ENCODE data around the gene SBNO2.

The SBNO2 gene

DNA sequence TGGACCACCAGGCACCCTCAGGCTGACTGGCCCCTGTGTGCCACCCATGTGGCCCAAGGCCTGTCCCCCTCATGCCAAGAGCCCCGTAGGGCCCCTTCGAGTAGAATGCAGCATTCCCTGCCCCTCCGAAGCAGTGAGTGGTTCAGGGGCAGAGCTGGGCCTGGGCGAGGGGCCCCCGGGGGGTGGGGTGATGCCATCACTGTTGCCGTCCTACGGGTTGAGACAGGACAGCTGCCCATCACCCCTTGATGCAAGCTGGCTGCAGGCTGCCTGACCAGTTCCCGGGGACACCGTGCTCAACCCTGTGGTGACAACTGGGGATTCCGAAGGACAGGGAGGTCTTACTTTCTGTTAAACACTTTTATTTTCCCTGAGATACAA lies 4.7 kb downstream of the SBNO2 start:
- DNase-seq (ENCODE audit: low spot score) = no peak

DNA sequence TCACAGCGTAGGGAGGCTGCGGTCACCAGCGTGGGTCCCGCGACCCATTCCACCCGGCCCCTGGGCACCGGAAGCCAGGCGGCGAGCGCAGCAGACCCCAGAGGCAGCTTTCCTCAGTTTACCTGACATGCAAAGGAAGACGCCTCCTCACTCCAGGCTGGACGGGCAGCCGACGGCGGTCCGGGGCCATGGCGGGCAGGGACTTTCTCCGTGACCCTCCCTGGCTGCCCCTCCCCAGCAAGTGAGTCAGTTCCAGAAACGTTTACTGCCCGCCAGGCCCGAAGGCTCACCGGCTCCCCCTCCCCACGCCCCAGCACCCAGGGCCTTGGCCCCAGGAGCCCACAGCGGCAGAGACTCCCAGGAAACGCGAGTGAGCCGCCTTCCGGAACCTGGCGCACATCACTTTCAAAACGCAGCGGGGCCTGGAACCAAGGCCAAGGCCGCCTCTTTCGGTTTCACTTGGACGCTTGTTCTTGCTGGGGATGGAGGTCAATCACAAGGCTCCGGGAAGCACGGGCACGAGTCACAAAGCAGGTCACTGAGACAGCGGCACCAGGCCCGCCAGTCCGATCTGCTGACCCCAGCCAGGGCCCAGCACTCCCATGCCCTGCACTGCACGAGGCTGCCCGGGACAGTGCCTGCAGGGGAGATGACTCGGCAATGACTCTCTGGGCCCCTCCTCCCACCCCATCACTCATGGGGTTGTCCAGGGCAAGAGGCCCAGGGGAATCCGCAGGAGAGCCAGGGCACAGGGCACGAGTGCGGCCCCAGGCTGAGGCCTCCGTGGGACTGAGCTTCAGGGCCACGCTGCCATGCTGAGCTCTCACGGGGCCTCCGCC lies 5.3 kb downstream of the SBNO2 start:
- no peak for DNase-seq (ENCODE audit: low spot score)

DNA sequence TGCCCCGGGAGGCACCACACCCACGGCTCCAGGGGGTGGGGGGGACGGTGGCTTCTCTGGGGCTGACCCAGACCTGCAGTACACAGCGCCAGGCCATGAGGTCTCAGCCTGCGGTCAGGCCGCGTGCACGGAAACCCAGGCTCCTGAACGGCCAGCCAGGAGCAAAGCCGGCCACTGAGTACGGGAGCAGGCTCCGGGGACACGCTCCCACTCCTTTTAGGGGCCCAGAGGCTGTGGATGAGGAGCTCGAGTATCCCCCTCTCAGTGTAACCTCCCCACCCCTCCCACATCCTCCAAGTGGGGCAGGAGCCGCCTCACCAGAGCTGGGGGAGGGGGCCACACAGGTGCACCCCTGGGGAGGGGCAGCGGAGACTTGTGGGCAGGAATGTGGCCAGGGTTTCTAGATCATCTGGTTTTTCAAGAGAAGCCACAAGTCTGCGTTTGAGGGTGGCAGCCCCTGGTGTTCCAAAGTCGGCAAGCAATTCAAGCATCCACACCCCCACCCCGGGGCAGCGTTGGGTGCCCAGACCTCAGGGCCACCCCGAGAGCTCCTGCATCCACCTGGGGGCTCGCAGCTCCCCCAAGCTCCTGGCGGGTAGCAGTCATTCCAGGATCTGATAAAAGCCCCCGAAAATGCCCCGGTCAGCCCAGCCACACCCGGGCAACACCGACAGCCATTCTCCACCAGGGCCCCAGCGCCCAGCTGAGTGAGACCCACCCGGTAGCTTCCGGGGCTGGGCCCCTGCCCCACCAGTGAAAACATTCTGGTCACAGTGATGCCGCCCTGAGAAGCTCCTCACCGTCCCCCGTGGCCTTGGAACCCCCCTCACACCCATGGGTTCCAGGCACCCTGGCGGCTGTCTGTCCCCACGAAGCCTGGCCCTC lies 6.1 kb downstream of the SBNO2 start:
- no peak for DNase-seq (ENCODE audit: low spot score)

DNA sequence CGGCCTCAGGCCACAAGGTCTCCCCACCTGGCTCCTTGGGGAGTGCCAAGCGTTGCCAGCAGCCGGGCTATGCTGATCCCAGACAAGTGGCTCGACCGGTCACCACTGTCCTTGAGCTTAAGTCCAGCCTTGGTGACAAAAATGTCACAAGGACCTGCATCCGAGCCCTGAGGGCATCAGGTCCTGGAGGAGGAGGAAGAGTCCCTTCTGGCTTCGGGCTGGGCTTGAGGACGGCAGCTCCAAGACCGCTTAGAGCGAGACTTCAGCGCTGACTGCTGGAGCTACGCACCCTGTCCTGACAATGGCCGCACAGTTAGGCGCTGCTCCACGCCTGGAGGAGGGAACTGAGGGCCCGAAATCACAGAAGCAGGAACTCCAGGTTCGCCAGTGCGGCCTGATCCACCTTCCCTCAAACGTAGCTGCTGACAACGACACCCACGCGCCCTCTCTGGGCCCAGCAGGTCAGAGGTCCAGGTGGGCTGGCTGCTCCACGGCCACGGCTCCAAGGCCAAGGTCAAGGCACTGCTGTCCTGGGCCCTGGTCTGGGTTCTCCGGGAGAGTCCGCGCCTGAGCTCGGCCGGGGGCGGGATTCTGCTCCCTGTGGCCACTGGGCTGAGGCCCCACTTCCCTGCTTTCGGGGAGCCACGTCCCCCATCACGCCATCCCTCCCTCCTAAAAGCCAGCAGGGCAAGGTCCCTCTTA lies 7.0 kb downstream of the SBNO2 start:
- DNase-seq (ENCODE audit: low spot score) = no peak

DNA sequence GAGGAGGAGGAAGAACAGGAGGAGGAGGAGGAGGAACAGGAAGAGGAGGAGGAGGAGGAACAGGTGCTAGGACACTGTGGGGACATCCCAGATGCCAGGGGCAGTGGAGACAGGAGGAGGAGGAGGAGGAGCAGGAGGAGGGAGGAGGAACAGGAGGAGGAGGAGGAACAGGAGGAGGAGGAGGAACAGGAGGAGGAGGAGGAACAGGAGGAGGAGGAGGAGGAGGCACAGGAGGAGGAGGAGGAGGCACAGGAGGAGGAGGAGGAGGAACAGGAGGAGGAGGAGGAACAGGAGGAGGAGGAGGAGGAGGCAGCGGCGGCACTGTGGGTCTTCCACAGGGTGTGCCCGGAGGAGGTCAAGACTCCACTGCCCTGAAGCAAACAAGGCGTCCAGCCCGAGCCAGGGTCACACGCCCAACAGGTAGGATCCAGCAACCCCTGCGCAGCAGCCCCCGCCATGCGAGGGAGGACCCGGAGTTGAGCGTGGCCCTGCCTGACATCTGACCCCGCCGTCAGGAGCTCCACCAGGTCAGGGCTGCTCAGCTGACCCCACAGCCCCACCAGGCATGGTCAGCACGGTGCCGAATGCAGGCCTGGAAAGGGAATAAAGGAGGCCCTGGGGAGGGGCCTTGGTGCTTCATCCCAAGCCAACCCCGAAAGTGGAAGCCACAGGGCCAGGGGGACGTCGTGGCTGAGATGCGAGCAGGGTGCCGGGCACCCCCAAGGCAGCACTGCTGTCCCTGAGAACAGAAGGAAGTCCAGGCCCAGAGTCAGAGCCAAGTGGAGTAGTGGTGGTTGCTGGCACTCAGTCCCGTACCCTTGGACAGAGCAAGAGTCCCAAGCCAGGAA lies 9.2 kb downstream of the SBNO2 start:
- no peak for DNase-seq (ENCODE audit: low spot score)

DNA sequence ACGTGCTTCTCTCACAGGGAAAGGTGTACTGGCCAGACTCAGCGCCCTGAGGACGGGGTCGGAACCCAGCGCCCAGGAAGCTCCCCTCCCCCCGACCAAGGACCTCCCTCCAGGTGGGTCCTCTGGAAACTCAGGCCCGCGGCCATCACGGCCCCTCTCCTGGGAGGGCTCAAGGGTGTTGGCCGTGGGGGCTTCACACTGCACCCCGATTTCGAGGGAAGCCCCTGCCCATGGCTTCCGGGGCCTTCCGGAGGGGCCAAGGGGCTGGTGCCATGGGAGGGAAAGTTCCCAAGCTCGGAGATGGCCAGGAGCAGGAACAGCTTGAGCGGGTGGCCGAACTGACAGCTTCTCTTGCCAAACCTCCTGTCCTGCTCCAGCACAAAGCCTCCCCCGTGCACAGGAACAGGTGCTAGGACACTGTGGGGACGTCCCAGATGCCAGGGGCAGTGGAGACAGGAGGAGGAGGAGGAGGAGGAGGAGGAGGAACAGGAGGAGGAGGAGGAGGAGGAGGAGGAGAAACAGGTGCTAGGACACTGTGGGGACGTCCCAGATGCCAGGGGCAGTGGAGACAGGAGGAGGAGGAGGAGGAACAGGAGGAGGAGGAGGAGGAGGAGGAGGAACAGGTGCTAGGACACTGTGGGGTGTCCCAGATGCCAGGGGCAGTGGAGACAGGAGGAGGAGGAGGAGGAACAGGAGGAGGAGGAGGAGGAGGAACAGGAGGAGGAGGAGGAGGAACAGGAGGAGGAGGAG lies 10.0 kb downstream of the SBNO2 start:
- no peak for DNase-seq (ENCODE audit: low spot score)

DNA sequence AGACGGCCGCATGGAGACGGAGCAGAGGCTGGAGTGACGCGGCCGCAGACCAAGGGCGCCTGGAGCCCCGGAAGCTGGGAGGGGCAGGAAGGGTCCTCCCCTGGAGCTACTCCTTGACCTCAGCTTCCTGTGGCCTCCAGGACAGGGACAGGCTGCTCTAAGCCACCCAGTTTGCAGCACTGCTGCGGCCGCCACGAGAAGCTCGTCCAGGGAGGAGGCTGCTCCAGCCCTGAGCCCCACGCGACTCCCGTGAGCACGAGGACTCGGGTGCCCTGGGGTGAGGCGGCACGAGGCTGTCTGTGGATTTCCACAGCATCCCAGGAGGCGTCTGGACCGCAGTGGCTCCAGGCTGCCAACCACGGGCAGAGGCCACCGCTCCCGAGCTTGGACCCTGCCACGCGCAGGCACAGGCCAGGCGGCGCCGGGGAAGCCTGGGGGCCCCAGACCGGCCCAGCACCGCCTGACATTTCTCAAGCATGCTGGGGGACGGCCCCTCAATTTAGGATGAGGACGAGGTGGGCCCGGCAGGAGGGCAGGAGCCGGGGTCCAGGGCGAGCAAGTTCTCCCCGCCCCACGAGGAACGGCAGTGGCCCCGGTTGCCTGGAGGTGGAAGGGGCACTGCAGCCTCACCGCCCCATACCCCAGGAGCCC lies 10.7 kb downstream of the SBNO2 start:
- no peak for DNase-seq (ENCODE audit: low spot score)

DNA sequence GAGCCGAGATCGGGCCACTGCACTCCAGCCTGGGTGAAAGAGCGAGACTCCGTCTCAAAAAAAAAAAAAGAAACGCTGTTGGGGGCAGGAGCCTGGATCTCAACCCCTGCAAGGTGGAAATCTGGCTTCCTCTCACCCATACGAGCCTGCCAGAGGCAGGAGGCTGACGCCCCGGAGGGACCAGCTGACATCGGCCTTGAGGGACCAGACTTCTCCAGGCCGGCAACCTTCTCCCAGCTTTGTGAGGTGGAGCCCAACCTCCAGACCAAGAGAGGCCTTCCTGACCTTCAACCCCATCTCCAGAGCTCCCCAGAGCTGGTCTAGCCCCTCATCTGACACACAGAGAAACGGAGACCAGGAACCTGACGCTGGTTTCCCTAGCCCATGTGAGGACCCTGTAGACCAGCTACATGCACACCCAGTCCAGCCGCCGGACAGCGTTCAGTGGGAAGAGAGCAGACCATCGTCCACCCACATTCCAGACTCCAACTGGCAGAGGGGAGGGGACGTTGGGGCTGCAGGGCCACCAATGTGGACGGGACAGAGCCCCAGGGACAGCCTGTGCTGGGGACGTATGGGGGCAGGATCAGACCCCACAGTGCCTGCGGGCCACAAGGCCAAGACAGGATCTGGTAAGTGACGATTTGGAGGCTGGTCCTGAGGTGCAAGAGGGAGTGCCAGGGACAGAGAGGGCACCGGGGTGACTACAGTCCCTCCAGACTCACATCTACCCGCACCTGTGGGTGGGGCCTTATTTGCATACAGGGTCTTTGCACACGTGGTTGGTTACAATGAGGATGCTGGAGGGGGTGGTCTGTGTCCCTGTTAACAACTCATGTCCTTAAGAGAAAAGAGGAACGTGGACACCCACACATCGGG lies 11.4 kb downstream of the SBNO2 start:
- no peak for DNase-seq (ENCODE audit: low spot score)

DNA sequence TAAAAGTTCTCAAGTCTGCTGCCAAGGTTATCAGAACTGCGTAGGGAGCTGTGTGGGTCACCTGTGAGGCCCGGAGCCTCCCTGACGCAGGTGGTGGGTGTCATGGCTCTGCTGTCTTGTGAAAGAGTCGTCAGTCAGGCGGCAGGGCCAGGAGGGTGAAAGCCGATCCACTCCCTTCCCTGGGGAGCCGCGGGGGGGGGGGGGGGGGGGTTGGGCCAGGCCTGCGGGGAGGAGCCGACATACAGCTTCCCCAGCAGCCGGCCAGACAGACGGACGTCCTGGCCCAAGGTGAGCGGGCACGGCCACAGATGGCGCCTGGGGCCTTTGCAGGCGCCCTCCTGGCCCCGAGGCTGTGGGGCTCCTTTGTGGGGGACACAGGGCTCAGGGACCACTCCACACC lies 12.4 kb downstream of the SBNO2 start:
- no peak for DNase-seq (ENCODE audit: low spot score)

DNA sequence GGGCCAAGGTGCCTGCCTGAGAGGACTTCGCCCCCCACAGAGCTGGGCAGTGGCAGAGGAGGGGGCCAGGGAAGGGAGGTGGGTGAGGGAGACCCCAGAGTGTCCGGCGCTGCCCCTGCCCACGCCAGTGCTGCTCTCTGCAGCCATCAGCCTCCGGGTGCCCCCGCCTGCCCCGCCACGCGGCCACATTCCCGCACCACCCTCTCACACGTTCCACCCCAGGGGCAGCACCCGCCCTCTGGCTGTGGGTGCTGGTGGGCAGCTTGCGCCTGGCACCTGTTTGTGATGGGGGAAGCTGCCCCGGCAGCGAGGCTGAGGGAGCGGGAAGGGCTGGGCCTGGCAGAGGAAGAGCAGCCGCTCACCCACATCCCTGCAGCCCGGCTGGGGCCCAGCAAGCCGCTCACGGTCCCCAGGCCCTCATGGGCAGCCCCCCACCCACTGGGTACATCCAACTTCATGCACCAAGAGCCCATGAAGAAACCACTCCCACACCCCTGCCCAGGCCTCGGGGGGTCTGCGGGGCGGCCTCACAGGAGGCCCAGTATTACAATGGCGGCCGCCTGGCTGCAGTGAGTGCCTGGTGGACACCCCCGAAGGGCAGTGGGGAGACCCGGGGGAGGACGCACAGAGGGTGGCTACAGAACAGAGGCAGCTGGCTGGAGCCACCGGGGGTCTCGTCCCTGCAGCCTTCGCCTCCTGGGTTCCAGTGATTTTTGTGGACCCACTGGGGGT lies 14.0 kb downstream of the SBNO2 start:
- DNase-seq (ENCODE audit: low spot score) = no peak

DNA sequence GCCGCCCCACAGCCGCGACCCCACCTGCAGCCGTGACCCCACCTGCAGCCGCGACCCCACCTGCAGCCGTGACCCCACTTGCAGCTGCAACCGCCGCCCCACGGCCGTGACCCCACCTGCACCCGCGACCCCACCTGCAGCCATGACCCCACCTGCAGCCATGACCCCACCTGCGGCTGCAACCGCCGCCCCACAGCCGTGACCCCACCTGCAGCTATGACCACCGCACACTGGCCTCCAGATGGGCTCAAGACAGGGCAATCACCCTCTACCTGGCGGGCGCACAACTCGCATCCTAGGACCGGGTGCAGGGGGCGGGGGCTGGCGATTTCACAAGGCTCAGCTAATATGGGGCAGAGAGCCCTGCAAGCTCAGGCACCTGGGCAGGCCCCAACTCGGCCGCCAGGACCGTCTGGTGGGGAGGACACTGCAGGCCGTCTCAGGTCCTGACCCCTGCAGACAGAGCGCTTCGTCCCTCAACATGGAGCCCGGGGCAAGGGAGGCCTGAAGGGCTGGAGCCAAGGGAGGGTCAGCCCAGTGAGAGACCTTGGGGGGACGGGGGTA lies 15.1 kb downstream of the SBNO2 start:
- no peak for DNase-seq (ENCODE audit: low spot score)

DNA sequence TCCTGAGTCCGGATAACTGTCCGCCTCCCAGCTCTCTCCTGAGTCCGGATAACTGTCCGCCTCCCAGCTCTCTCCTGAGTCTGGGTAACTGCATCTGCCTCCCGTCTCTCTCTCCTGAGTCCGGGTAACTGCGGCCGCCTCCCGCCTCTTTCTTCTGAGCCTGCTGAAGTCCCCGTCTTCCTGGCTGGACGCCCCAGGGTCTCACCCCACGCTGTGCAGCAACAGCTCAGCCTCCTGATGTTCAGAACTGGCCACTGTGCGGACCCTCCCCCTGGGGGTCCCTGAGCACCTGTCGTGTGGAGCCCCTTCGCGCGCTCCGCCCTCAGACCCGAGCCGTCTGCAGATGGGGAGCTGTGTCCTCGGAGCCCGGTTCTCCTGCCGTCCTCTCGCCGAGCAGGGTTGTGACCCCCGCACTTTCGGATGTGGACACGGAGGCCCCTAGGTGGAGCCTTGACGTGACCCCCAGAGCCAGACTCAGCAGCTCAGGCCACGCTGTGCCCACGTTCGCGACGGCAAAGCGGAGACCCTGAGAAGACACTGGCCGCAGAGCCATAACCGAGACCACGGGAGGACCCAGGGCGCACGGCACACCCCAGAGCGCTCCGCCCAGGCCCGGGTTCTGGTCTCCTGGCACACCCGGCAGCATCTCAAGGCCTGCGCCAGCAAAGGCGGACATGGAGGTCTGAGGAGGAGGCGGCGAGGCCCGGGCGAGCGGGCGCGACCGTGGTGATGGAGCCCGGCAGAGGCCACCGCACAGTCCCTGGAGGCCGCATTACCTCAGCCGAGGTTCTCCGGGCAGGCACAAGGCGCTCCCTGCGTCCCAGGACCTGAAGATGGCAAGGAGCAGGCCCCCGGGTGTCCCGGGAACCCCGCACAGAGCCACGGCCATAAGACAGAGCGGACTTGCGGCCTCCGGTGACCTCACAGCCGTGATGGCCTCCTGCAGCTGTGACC lies 15.9 kb downstream of the SBNO2 start:
- no peak for DNase-seq (ENCODE audit: low spot score)

DNA sequence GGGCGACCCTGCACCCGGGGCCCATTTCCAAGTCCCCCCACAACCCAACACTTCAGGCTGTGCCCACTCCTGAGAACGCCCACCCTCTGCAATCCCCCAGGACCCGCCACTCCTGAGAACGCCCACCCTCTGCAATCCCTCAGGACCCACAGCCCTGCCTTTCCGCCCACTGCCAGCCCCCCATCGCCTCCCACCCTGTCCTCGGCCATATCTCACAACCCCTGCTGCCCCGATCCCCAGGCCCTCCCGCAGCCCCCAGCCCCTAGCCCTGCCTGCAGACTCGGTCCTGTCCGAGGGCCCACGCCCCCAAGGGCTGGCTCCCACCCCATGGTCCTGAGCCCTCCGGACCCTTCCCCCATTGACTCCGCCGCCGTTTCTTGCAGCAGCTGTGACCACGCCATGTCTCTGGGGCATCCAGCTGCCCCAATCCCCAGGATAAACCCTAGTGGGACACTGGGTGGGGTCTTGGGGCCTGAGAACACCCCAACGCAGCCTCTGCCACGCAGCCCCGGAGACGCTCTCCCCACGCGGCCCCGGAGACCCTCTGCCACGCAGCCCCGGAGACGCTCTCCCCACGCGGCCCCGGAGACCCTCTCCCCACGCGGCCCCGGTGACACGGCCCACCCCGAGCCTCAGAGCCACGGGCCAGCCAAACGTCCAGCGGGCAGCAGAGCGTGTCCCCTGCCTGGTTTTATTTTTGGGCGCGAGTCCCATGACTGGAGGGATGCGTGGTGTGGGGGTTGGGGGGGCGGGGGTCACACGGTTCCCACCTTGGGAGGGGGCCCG lies 17.0 kb downstream of the SBNO2 start:
- DNase-seq (ENCODE audit: low spot score) = no peak

DNA sequence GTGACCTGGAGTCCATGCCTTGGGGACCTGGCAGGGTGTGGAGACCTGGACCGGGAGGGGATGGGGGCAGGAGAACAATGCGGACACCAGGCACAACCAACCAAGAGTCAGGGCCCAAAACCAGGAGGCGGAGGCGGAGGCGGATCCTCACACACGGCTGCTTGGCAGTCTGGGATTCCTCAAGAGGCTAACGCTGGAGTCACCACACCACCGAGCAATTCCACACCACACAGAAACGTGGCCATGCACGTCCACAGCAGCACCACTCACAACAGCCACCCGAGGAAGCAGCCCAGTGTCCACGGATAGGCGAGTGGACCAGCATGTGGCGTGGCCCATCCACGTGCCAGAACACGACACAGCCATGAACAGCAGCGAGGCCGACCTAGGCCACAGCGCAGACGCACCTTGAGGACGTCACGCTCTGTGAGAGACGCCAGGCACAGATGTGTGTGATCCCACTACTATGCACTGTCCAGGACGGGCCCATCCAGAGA lies 17.7 kb downstream of the SBNO2 start:
- no peak for DNase-seq (ENCODE audit: low spot score)

DNA sequence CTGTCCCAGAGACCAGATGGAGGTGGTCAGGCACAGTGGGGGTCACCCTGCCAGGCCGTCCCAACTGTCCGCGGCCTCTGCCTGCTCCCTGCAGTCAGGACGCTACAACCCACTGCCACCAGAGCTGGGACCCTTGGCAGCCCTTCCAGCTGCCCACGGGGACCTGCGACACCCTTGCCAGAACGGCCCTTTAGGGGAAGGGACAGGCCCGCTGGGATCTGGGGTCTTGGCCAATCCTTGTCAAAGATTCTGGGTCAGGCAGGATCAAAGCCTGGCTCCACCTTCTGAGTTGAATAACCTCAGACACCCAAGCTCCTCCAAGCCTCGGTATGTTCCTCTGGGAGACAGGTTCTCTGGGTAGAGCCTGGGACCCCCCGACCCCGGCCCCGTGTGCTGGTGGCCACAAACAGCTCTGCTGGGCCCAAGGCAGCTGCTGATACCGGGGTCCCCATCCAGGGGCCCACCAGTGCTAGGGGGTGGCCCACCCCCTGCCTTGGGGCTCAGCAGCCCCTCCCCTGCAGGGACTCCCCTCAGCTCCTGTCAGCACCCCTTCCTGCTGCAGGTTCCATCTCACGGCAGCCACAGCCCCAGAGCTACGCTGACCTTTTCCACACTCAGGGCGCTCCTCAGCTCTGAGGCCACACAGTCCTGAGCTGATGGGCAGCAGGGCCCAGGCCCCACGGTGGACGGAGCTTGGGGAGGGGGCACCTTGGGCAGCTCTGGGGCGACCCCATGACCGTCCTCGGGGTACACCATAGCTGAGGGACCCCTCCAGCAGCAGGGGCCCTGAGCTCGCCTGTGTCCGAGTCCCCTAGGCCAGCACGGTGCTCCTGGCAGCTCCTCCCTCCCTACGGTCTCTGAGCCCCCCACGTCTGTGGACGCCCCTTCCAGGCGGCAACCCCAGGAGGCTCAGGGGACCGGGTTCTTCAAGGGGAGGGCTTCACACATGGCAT lies 18.4 kb downstream of the SBNO2 start:
- no peak for DNase-seq (ENCODE audit: low spot score)

Data from Ammon's horn (tissue), 1 donor.